HG02759 (cell line): ENCODE measurements around the gene FAM156A.
A peak's percentile ranks its signal among the peaks of the same experiment; 100 is the strongest.
"Not testable (repeated sequence)": the region's sequence is repeated elsewhere in the genome, so short reads cannot be mapped to it uniquely, and the experiment has no call there.

Source experiments
- ATAC-seq: cut with Tn5 transposase; IDR thresholded peaks from one replicate; pipeline ENCODE4 v1.9.1; 2021; ENCODE audit warnings: mild to moderate bottlenecking, moderate library complexity; ENCODE audit not compliant: unreplicated experiment

Gene FAM156A

DNA sequence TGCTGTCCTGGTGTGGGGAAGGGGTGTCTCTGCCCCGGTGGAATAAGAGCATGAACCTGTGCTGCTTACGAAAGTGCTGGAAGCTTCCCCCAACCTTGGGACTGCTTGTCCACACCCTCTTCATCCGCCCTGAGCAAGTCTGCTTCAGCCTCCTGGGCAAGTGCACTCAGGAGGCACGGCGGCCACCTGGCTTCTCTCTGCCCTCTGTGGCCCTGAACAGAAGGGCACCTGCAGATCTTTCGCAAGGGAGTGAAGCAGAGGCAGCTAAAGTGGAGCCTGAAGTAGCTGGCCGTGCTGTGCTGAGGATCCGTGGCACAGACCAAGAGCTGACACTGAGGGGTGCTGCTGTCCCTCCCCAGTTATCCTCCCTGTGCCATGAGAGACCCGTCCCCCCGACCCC, 9.6 kb upstream of the FAM156A start:
- not testable (repeated sequence) for ATAC-seq

DNA sequence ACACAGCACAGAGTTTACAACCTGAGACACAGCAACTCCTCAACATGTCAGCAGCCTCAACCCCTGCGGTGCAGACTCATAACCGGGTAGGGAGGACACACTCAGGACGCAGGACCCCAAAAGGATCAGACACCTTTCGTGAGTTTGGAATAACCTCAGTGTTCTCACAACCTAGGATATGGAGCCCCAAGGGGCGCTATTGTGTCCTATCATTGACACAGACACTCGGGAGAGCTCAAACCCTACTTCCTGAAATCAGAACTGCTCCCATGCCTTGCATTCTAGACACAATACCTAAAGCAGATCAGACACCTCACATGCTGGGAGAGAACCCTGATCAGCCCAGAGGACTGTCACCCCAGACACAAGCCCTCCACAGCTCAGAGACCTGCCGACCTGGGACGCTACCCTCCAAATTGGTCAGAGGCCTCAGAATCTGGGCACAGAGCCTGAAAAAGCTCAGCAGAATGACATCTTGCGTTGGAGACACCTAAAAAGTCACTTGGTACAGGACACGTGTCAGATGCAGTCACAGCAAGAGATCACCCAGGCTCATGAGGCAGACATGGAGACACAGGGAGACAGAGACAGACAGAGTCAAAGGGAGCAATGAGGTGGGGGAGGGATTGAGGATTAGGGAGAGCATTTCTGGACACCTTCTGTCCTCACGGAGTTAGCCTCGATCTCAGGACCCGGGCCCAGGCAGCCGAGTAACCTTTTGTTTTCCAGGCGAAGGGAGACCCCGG, 8.8 kb upstream of the FAM156A start:
- not testable (repeated sequence) for ATAC-seq

DNA sequence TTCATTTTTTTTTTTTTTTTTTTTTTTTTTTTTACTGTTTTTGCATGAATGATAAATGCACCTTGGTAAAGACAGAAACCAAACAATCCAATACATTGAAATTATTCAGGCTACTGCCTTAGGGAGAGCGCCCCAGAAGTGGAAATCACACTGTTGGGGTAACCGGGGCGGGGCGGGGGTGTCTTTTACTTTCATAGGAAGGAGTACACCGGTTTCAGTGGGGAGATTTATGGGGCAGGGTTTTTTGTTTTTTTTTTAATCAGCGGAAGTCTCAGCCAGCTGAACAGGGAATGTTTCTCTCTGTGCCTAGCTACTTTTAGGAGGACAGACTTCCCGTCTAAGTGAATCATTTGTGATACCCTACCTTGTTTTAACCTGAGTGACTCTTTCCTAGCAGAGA, 643 bp upstream of the FAM156A start:
- ATAC-seq, result peak; percentile 24

DNA sequence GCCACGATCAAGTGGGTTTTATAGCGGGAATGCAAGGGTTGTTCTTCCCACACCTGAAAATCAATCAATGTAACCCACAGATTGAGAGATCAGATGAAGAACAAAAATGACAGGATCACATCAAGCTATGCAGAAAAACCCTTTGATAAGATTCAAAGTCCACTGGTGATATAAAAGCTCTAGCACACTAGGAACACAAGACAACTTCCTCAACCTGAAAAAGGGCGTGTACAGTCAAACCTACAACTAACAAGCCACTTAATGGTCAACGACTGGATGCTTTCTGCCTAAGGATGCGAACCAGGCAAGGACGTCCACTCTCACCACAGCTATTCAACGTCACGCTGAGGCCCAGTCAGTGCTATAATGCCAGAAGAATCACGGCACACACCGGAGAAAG, 8.4 kb downstream of the FAM156A start:
- ATAC-seq, result not testable (repeated sequence)

DNA sequence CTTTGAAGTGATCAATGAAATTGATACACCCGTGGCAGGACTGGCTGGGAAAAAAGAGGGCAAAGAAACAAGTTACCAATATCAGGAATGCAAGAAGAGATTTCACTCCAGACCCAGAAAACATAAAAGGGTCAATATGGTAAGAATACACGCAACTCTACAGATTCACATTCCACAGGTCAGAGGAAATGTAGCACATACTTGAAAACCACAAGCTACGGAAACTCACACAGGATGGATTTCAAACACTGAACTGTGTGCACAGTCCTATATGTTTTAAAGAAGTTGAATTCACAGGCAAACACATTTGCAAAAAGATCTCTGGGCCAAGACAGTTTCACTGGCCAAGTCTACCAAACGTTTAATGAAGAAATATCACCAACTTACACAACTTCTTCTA, 9.0 kb downstream of the FAM156A start:
- ATAC-seq, result not testable (repeated sequence)

DNA sequence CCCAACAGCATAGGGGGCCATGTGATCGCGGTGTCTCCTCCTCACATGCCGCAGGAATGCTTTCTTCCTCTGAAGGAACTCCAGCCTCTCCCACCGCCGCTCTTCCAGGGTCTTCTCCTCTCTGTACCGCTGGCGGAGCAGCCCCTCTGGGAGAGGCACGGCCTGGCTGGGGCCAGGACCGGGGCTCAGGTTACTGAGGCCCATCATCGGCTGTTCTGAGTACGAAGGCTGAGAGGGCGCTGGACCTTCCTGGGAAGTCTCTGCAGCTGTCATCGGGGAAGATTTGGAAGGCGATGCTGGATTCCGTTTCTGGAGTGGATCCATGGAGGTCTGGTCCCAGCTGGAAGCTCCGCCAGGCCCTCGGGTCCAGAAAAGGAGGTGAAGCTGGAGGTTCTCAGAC, 10.1 kb downstream of the FAM156A start:
- not testable (repeated sequence) for ATAC-seq

DNA sequence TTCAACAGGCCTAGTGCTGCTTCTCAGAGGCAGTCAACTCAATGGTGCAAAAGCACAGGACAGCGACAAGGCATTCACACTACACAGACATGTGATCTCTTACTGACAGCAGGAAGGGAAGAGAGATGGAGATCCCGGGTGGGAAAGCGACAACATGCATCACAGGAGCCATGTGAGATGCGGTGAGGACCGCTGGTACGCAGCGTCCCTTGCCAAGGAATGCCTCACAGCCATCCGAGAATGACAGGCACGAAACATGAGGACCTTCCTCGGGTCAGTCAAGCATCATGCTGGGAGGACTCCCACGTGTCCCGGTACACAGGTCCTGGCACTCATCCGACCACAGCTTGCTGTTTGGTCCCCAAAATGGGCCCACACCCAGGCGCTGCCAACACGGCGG, 10.8 kb downstream of the FAM156A start:
- not testable (repeated sequence) for ATAC-seq

DNA sequence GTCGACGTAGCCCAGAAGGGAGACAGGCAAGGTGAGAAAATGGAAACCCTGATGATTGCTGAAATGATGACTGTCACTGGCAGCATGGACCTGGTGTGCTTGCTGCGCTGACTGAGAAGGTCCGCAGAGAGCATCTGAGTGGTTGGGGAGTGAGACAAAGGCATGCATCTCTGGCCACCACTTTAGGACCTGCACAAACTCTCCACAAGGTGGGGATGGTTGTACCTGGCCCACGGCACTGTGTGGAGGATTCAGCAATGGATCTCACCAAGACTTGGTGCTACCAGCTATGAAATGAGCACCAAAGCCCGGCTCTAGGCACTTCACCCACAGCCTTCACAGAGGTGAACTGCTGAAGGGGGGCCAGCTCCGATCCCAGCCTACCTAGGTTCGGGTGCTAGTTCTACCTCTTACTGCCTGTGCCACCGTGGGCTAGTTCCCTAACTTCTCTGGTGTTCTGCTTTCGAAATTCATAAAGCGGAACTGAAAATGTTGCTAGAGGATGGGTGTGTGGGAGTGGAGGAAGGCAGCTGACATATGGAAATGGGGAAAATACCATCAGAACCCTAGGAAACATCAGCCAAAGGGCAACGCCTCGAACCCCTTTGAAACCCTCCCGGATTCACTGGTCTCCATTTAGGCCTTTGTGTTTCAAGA, 12.4 kb downstream of the FAM156A start:
- not testable (repeated sequence) for ATAC-seq

DNA sequence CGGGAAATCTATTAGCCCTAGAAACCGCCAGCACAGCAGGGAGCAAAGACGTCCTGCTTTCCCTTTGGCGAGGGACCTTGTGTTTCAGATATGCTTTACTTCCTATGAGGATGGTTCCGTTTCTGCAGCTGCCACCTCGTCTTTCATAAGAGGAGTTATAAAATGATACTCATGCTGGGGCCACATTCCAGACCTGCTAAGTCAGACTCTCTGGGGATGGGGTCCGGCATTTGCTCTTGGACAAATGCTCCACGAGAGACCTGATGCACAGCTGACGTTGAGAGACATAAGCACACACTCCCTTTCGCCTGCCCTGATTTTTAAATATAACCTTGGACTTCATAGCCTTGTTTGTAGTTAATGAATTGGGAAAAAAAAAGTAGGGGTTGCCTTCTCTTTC, 16.6 kb downstream of the FAM156A start:
- ATAC-seq, result not testable (repeated sequence)

DNA sequence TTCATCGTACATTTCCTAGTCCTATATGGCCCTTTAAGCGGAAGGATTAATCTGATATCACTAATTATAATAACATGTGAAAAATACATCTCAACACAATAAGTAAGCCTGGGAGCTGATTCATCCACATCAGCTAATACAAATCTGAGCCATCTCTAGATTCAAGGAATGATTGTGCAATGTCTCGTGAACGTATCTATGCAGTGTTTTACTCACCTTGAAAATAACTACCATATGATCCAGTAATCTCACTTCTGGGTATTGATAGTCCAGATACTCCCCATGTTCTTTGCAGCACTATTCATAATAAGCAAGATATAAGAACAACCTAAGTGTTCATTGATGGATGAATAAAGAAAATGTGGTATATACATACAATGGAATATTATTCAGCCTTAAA, 17.6 kb downstream of the FAM156A start:
- ATAC-seq, result not testable (repeated sequence)

DNA sequence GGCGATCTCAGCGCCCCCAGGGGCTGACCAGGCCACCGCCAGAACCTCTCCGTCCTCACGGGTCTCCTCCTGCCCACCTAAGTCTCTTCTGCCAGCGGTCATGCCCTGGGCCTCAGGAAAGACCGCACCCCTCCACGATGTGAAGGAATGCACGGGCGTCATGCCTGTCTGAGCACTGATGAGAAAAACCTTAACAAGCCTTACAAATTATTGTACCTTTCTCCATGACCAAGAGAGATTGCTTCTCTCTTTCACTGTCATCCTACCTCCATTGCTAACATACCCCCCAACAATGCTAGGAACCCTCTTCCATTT, 22.9 kb downstream of the FAM156A start:
- ATAC-seq, result not testable (repeated sequence)

DNA sequence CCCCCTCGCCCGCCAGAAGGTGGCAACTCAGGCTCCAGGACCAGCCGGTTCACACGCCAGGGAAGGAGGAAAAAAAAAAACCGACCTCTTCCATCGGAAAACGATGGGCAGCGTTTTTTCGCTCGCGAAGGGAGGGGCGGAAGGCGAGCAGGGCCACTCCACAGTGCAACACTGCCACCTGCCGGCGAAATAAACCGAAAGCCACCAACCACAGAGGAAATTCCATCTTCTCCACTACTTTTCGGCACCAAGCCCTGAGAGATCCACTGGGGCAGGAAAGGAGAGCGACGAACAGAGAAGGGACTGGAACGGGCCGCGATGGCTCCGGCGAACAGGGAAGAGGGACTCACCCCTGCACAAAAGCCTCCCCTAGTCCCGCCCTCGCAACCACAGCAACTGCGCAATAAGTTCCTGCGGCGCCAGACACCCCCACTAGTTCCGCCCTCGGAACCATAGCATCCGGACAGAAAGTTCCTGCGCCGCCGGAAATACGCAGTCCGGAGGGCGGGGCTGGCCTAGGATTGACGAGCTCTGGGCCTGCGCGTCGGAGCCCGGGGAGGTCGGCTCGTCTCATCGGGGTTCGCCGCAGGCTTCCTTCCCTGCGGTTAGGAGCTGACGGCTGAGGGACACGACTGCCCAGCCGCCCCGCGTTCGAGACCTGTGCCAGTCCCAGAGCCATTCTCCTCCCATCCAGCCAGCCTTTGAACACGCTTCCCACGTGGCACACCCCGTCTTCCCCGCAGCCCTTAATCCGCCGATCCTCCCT, 23.4 kb downstream of the FAM156A start:
- ATAC-seq, result peak; percentile 94

DNA sequence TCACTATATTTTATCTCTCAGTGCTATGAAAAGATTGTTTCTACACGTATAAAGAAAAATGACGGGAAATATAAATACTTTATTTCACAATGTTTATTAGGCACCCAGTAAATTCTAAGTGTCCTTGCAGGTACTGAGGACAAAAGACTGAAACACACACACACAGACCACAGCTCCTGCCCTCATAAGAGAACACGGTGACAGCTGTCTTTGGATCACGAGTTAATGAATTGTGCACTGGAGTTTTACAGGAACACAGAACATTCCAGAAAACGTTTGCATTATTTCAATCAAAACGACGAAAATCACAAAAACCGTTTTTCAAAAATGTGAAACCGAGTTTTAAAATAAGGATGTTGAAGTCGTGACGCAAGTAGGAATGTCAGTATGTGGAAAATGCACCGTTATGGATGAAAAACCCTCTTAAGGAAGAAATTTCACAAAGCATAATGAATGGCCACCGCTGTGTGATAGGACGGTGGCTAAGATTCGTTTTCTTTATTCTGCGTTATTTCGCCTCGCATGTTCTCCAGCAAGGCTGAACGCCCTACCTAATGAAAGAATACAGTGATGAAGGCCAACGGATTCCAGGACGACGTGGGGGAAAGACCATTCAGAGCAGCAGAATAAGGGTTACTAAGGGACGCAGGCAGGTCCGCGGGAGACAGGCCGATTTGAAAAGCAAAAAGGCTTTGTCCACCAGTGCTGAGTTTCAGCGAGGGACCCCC, 24.2 kb downstream of the FAM156A start:
- ATAC-seq, result no peak

DNA sequence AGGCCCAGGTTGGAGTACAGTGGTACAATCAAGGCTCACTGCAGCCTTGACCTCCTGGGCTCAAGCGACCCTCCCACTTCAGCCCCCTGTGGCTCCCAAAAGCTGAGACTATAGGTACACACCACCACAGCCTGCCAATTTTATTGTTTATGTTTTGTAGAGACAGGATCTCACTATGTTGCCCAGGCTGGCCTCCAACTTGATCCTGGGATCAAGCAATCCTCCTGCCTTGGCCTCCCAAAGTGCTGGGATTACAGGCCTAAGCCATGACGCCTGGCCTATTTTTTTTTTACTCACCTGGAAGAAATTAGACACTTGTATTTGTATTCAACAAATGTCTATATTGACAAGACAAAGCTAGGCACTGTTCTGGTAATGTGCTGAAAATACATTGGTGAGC, 25.1 kb downstream of the FAM156A start:
- no peak for ATAC-seq

DNA sequence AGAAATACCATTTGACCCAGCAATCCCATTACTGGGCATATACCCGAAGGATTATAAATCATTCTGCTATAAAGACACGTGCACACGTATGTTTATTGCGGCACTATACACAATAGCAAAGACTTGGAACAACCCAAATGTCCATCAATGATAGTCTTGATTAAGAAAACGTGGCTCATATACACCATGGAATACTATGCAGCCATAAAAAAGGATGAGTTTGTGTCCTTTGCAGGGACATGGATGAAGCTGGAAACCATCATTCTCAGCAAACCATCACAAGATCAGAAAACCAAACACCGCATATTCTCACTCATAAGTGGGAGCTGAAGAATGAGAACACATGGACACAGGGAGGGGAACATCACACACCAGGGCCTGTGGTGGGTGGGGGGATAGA, 28.1 kb downstream of the FAM156A start:
- ATAC-seq, result not testable (repeated sequence)

DNA sequence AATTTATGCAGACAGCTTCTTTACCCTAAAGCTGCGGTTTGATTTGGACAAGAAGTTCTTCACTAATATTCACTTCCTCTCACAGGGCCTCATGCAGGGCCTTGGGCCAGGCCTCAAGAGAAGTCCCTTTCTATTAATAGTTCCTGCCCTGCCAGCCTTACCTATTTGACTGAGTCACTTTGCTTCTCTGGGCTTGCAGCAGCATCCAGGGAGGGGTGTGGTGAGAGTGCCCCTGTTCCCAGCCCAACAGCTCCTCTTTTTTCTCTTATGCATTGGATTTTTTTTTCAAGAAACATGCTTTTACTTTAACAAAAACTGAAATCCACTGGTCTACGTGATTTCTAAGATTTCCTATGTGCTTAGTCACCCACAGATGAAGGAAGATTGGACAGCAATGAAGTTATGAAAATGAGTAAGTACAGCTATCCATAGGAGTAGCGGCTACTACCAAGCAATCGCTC, 34.5 kb downstream of the FAM156A start:
- ATAC-seq, result peak; percentile 53

DNA sequence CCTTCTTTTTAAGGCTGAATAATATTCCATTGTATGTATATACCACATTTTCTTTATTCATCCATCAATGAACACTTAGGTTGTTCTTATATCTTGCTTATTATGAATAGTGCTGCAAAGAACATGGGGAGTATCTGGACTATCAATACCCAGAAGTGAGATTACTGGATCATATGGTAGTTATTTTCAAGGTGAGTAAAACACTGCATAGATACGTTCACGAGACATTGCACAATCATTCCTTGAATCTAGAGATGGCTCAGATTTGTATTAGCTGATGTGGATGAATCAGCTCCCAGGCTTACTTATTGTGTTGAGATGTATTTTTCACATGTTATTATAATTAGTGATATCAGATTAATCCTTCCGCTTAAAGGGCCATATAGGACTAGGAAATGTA, 43.6 kb downstream of the FAM156A start:
- not testable (repeated sequence) for ATAC-seq

DNA sequence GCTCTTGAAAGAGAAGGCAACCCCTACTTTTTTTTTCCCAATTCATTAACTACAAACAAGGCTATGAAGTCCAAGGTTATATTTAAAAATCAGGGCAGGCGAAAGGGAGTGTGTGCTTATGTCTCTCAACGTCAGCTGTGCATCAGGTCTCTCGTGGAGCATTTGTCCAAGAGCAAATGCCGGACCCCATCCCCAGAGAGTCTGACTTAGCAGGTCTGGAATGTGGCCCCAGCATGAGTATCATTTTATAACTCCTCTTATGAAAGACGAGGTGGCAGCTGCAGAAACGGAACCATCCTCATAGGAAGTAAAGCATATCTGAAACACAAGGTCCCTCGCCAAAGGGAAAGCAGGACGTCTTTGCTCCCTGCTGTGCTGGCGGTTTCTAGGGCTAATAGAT, 44.6 kb downstream of the FAM156A start:
- ATAC-seq, result not testable (repeated sequence)

DNA sequence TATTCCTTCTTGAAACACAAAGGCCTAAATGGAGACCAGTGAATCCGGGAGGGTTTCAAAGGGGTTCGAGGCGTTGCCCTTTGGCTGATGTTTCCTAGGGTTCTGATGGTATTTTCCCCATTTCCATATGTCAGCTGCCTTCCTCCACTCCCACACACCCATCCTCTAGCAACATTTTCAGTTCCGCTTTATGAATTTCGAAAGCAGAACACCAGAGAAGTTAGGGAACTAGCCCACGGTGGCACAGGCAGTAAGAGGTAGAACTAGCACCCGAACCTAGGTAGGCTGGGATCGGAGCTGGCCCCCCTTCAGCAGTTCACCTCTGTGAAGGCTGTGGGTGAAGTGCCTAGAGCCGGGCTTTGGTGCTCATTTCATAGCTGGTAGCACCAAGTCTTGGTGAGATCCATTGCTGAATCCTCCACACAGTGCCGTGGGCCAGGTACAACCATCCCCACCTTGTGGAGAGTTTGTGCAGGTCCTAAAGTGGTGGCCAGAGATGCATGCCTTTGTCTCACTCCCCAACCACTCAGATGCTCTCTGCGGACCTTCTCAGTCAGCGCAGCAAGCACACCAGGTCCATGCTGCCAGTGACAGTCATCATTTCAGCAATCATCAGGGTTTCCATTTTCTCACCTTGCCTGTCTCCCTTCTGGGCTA, 48.9 kb downstream of the FAM156A start:
- ATAC-seq, result not testable (repeated sequence)

DNA sequence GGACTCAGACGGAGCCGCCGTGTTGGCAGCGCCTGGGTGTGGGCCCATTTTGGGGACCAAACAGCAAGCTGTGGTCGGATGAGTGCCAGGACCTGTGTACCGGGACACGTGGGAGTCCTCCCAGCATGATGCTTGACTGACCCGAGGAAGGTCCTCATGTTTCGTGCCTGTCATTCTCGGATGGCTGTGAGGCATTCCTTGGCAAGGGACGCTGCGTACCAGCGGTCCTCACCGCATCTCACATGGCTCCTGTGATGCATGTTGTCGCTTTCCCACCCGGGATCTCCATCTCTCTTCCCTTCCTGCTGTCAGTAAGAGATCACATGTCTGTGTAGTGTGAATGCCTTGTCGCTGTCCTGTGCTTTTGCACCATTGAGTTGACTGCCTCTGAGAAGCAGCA, 50.4 kb downstream of the FAM156A start:
- not testable (repeated sequence) for ATAC-seq

DNA sequence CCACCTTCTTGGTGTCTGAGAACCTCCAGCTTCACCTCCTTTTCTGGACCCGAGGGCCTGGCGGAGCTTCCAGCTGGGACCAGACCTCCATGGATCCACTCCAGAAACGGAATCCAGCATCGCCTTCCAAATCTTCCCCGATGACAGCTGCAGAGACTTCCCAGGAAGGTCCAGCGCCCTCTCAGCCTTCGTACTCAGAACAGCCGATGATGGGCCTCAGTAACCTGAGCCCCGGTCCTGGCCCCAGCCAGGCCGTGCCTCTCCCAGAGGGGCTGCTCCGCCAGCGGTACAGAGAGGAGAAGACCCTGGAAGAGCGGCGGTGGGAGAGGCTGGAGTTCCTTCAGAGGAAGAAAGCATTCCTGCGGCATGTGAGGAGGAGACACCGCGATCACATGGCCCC, 51.2 kb downstream of the FAM156A start:
- not testable (repeated sequence) for ATAC-seq
